H9 (cell line): ENCODE data around the gene SPPL3. TPM values are rescaled to one million over a fixed set of nuclear protein-coding genes. Genes with fewer than 3 reads are reported as not detected.

Experiments used
- DNase-seq: peaks from one replicate; pipeline ENCODE4 v3.0.0-alpha.2; 2017
- H2AFZ ChIP-seq: one replicate; pipeline ENCODE4 v1.6.1; 2013; ENCODE audit warnings: mild to moderate bottlenecking, low read length, control low read depth, moderate library complexity
- H2AK5ac ChIP-seq: 2 replicates; pipeline ENCODE4 v1.6.1; 2013; ENCODE audit warnings: low read length, control low read depth, mixed read lengths; ENCODE audit not compliant: insufficient read length
- H2BK120ac ChIP-seq: one replicate; pipeline ENCODE4 v1.6.1; 2013; ENCODE audit warnings: low read depth, mild to moderate bottlenecking, low read length, control low read depth, inconsistent platforms; ENCODE audit not compliant: poor library complexity, severe bottlenecking
- H2BK12ac ChIP-seq: 2 replicates; pipeline ENCODE4 v1.6.1; 2013; ENCODE audit warnings: low read length, control low read depth, mixed read lengths, low read depth; ENCODE audit not compliant: insufficient read length
- H2BK15ac ChIP-seq: 2 replicates; pipeline ENCODE4 v1.6.1; 2013; ENCODE audit warnings: low read depth, low read length, control low read depth
- H2BK20ac ChIP-seq: one replicate; pipeline ENCODE4 v1.6.1; 2013; ENCODE audit warnings: low read depth, mild to moderate bottlenecking, low read length, control low read depth, inconsistent platforms; ENCODE audit not compliant: poor library complexity, severe bottlenecking
- H2BK5ac ChIP-seq: 2 replicates; pipeline ENCODE4 v1.6.1; 2013; ENCODE audit warnings: low read length, control low read depth, mixed read lengths; ENCODE audit not compliant: insufficient read length
- H3K14ac ChIP-seq: 2 replicates; pipeline ENCODE4 v1.6.1; 2013; ENCODE audit warnings: low read length, control low read depth; ENCODE audit not compliant: insufficient read depth
- H3K18ac ChIP-seq: 2 replicates; pipeline ENCODE4 v1.6.1; 2013; ENCODE audit warnings: low read depth, mild to moderate bottlenecking, mixed read lengths, low read length, control low read depth; ENCODE audit not compliant: insufficient read length
- H3K23ac ChIP-seq: 2 replicates; pipeline ENCODE4 v1.6.1; 2013; ENCODE audit warnings: low read length, control low read depth, mixed read lengths, low read depth; ENCODE audit not compliant: insufficient read length
- H3K23me2 ChIP-seq: 2 replicates; pipeline ENCODE4 v1.6.1; 2013; ENCODE audit warnings: low read depth, mild to moderate bottlenecking, mixed read lengths, low read length, control low read depth; ENCODE audit not compliant: insufficient read length, poor library complexity, severe bottlenecking
- H3K27ac ChIP-seq: 2 replicates; pipeline ENCODE4 v1.5.1; 2013; ENCODE audit warnings: low read length, control low read depth, mixed read lengths, low read depth; ENCODE audit not compliant: insufficient read length
- H3K27me3 ChIP-seq: 2 replicates; pipeline ENCODE4 v1.6.1; 2013; ENCODE audit warnings: low read length, control low read depth, inconsistent platforms; ENCODE audit not compliant: insufficient read depth
- H3K4ac ChIP-seq: 2 replicates; pipeline ENCODE4 v1.6.1; 2013; ENCODE audit warnings: low read depth, mild to moderate bottlenecking, control low read depth, inconsistent platforms, low read length, moderate library complexity
- H3K4me1 ChIP-seq: 2 replicates; pipeline ENCODE4 v1.6.1; 2013; ENCODE audit warnings: low read length, control low read depth, inconsistent platforms; ENCODE audit not compliant: insufficient read depth
- H3K4me2 ChIP-seq: 2 replicates; pipeline ENCODE4 v1.6.1; 2013; ENCODE audit warnings: low read length, control low read depth, mixed read lengths; ENCODE audit not compliant: insufficient read length, insufficient read depth
- H3K56ac ChIP-seq: 2 replicates; pipeline ENCODE4 v1.6.1; 2013; ENCODE audit warnings: low read depth, mild to moderate bottlenecking, mixed read lengths, low read length, control low read depth; ENCODE audit not compliant: insufficient read length
- H3K79me1 ChIP-seq: 2 replicates; pipeline ENCODE4 v1.6.1; 2013; ENCODE audit warnings: low read depth, mild to moderate bottlenecking, moderate library complexity, low read length, control low read depth, inconsistent platforms; ENCODE audit not compliant: insufficient read depth, poor library complexity, severe bottlenecking
- H3K79me2 ChIP-seq: 2 replicates; pipeline ENCODE4 v1.6.1; 2013; ENCODE audit warnings: low read length, control low read depth, inconsistent platforms; ENCODE audit not compliant: insufficient read depth
- H3K9ac ChIP-seq: 2 replicates; pipeline ENCODE4 v1.6.1; 2013; ENCODE audit warnings: low read length, control low read depth, mixed read lengths; ENCODE audit not compliant: insufficient read length; ENCODE audit errors: extremely low read depth
- H3K9me3 ChIP-seq: one replicate; pipeline ENCODE4 v1.6.1; 2013; ENCODE audit warnings: low read depth, low read length, inconsistent platforms; ENCODE audit not compliant: control insufficient read depth
- H3T11ph ChIP-seq: one replicate; pipeline ENCODE4 v1.6.1; 2013; ENCODE audit warnings: mild to moderate bottlenecking, low read length, control low read depth, inconsistent platforms
- H4K20me1 ChIP-seq: one replicate; pipeline ENCODE4 v1.6.1; 2013; ENCODE audit not compliant: control insufficient read depth, insufficient read length, insufficient read depth
- H4K5ac ChIP-seq: 2 replicates; pipeline ENCODE4 v1.6.1; 2013; ENCODE audit warnings: low read depth, mild to moderate bottlenecking, mixed read lengths, low read length, control low read depth; ENCODE audit not compliant: insufficient read length
- H4K8ac ChIP-seq: replicated peaks from 2 replicates; pipeline ENCODE4 v1.6.1; 2013; ENCODE audit warnings: low read length, control low read depth, mixed read lengths, low read depth; ENCODE audit not compliant: insufficient read length
- H4K91ac ChIP-seq: 2 replicates; pipeline ENCODE4 v1.6.1; 2013; ENCODE audit warnings: low read depth, mild to moderate bottlenecking, moderate library complexity, mixed read lengths, low read length, control low read depth; ENCODE audit not compliant: insufficient read length
- H3K27ac Mint-ChIP-seq, 3 experiments: 2 replicates in 2 of 3; 3 replicates in 1 of 3; pipeline ENCODE4 v1.8.0; 2020 to 2021; ENCODE audit warnings: mixed read lengths in 3 of 3, mild to moderate bottlenecking in 1 of 3, moderate library complexity in 1 of 3
- H3K27me3 Mint-ChIP-seq: 2 replicates; pipeline ENCODE4 v1.8.0; 2021; ENCODE audit warnings: low read depth, mild to moderate bottlenecking, moderate library complexity, mixed read lengths
- H3K36me3 Mint-ChIP-seq, 3 experiments: 2 replicates in 2 of 3; 3 replicates in 1 of 3; pipeline ENCODE4 v1.8.0; 2020 to 2021; ENCODE audit warnings: low read depth in 3 of 3, mixed read lengths in 3 of 3; ENCODE audit not compliant: insufficient read depth in 1 of 3
- H3K4me1 Mint-ChIP-seq, 2 experiments: 2 replicates each; pipeline ENCODE4 v1.8.0; 2020; ENCODE audit warnings: mixed read lengths in 2 of 2
- H3K4me3 Mint-ChIP-seq, 2 experiments: 2 replicates in 1 of 2; 3 replicates in 1 of 2; pipeline ENCODE4 v1.8.0; 2020 to 2021; ENCODE audit warnings: mild to moderate bottlenecking in 2 of 2, mixed read lengths in 2 of 2, moderate library complexity in 1 of 2
- H3K9me3 Mint-ChIP-seq, 2 experiments: 2 replicates in 1 of 2; 3 replicates in 1 of 2; pipeline ENCODE4 v1.8.0; 2020; ENCODE audit warnings: mild to moderate bottlenecking in 2 of 2, mixed read lengths in 2 of 2, moderate library complexity in 1 of 2
- WGBS: extraction: QIAGEN DNeasy Blood & Tissue Kit; methylation state at CpG from one replicate; pipeline ENCODE4 v1.1.7; 2013; ENCODE audit warnings: missing lambda C conversion rate, low lambda C conversion rate, mixed read lengths; ENCODE audit not compliant: insufficient read length; ENCODE audit errors: extremely low coverage; 5-methylcytosine and 5-hydroxymethylcytosine counted together
- total RNA-seq: library from RNA; stranded (reverse); gene quantifications from 2 replicates; pipeline ENCODE4 v1.2.1, GENCODE V29; 2021
- TF ChIP-seq, protein P1 (sequence below): fragments of 200-600 bp; sonication (generic); conservative IDR thresholded peaks from 3 replicates; pipeline ENCODE4 v1.8.0; 2021; ENCODE audit warnings: antibody characterized with exemption, mild to moderate bottlenecking

Gene SPPL3
- total RNA-seq, 1 experiment from 2014 or later = 46.3 TPM

- Histone ChIP-seq H3T11ph (no peak overlapping the region), H3K14ac (no peak overlapping the region), H2BK12ac (no peak overlapping the region), H2BK5ac (no peak overlapping the region), H2BK15ac (no peak overlapping the region), H3K4me1 (no peaks in the 10 kb centered on the region), H3K23me2 (no peaks in the 10 kb centered on the region), H4K20me1 (no peaks in the 10 kb centered on the region), H4K5ac (no peak overlapping the region), H3K18ac (no peak overlapping the region), H2BK120ac (no peak overlapping the region), H2AK5ac (no peak overlapping the region), H3K4me2 (no peak overlapping the region), H3K9me3 (no peaks in the 10 kb centered on the region), H4K91ac (no peak overlapping the region), H3K27me3 (no peaks in the 10 kb centered on the region), H3K79me1 (no peaks in the 10 kb centered on the region), H3K9ac (no peak overlapping the region), H3K23ac (no peak overlapping the region), H3K79me2 (no peaks in the 10 kb centered on the region), H3K56ac (no peak overlapping the region), H2AFZ (no peak overlapping the region), H4K8ac (no peak overlapping the region), H3K4ac (no peak overlapping the region), H3K27ac (no peak overlapping the region), H2BK20ac (no peak overlapping the region)
- Mint-ChIP-seq H3K27me3 (no peaks in the 10 kb centered on the region; the same call in 1 of the 2 replicates), H3K4me1 (no peaks in the 10 kb centered on the region; a peak in 1 of 4 replicates), H3K36me3 (no peaks in the 10 kb centered on the region), H3K27ac (no peak overlapping the region; a peak in 1 of 7 replicates), H3K4me3 (no peak overlapping the region), H3K9me3 (no peaks in the 10 kb centered on the region)
- TF ChIP-seq, protein P1, sequence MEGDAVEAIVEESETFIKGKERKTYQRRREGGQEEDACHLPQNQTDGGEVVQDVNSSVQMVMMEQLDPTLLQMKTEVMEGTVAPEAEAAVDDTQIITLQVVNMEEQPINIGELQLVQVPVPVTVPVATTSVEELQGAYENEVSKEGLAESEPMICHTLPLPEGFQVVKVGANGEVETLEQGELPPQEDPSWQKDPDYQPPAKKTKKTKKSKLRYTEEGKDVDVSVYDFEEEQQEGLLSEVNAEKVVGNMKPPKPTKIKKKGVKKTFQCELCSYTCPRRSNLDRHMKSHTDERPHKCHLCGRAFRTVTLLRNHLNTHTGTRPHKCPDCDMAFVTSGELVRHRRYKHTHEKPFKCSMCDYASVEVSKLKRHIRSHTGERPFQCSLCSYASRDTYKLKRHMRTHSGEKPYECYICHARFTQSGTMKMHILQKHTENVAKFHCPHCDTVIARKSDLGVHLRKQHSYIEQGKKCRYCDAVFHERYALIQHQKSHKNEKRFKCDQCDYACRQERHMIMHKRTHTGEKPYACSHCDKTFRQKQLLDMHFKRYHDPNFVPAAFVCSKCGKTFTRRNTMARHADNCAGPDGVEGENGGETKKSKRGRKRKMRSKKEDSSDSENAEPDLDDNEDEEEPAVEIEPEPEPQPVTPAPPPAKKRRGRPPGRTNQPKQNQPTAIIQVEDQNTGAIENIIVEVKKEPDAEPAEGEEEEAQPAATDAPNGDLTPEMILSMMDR = no peak
- no peak for DNase-seq
- WGBS = no CpG with 5 or more reads among the region's 3 CpGs
These were observed 35.4 kb upstream of the SPPL3 start for GRCh38 chr12:120939523-120939922.
